ENCODE data around the gene MYCBPAP. TPM values are rescaled to one million over a fixed set of nuclear protein-coding genes. Genes with fewer than 3 reads are reported as not detected.

Gene MYCBPAP
- polyA plus RNA-seq, 3 donors, result not detected

- Mint-ChIP-seq H3K9me3 (no peaks in the 10 kb centered on the region), H3K36me3 (peaks cover 0 to 6% of the 10 kb centered on the region in 2 donors), H3K4me1 (peaks cover 36% of the 10 kb centered on the region), H3K27ac (peak overlapping the region in 1 of 7 donors; percentile 26), H3K4me3 (peak overlapping the region; percentile 27 to 68), H3K27me3 (ENCODE audit: low read depth in 3 of 3) (peaks cover 11 to 21% (median 16%) of the 10 kb centered on the region in 3 donors)
- intact Hi-C loops (cut with micrococcal nuclease), result loop anchor here (5.0 to 10.0 kb wide), 5 partner anchors 61 to 299 kb away; partner anchors contain the start of gene ANKRD40 (in 2 of the 2)
- H3K9me3 ChIP-seq (replicated peaks in 1 of 2; ENCODE audit: control insufficient read depth in 1 of 2, insufficient read depth in 1 of 2, low read length in 2 of 2), result no peaks in the 10 kb centered on the region
- no peaks in the 10 kb centered on the region for H3K79me2 ChIP-seq (ENCODE audit: insufficient read depth, low read length)
- H2AFZ ChIP-seq (ENCODE audit: insufficient read depth, low read depth, low read length, poor library complexity, severe bottlenecking), result no peak overlapping the region
- DNase-seq, result no peak
- 40% methylated on average over 8 of the region's 8 CpGs for WGBS (ENCODE audit: insufficient coverage)
- TF ChIP-seq CTCF (IDR thresholded peaks at IDR 0.05), result no peak
- H4K20me1 ChIP-seq (ENCODE audit: insufficient read depth, low read length), result no peaks in the 10 kb centered on the region
- H3K36me3 ChIP-seq (replicated peaks in 1 of 2; ENCODE audit: control insufficient read depth in 1 of 2, insufficient read depth in 2 of 2, low read length in 2 of 2), result peaks cover 0 to 1% of the 10 kb centered on the region in 2 donors
- no peak overlapping the region for H3K4me3 ChIP-seq (replicated peaks in 1 of 3; ENCODE audit: low read depth in 2 of 3, low read length in 3 of 3)
- H3K4me2 ChIP-seq (replicated peaks; ENCODE audit: extremely low read depth, low read length, poor library complexity, severe bottlenecking), result no peak overlapping the region
- no peaks in the 10 kb centered on the region for H3K27me3 ChIP-seq (ENCODE audit: control insufficient read depth in 2 of 2, insufficient read depth in 2 of 2, low read length in 2 of 2)
- H3K27ac ChIP-seq (ENCODE audit: low read depth in 1 of 2, low read length in 2 of 2), result no peak overlapping the region
- H3K4me1 ChIP-seq (ENCODE audit: control insufficient read depth in 1 of 2, insufficient read depth in 2 of 2, low read length in 2 of 2), result peaks cover 28 to 40% of the 10 kb centered on the region in 2 donors
- H3K9ac ChIP-seq (ENCODE audit: insufficient read depth, low read length, poor library complexity, severe bottlenecking), result no peak overlapping the region
Measured at GRCh38 chr17:50545311-50545710, 37.1 kb downstream of the MYCBPAP start.

- Histone ChIP-seq H4K20me1 (ENCODE audit: insufficient read depth, low read length) (no peaks in the 10 kb centered on the region), H3K9ac (ENCODE audit: insufficient read depth, low read length, poor library complexity, severe bottlenecking) (peak overlapping the region; percentile 80), H3K9me3 (replicated peaks in 1 of 2; ENCODE audit: control insufficient read depth in 1 of 2, insufficient read depth in 1 of 2, low read length in 2 of 2) (no peaks in the 10 kb centered on the region), H3K79me2 (ENCODE audit: insufficient read depth, low read length) (no peaks in the 10 kb centered on the region), H3K4me3 (replicated peaks in 1 of 3; ENCODE audit: low read depth in 2 of 3, low read length in 3 of 3) (peak overlapping the region in 1 of 3 experiments; percentile 81), H3K36me3 (replicated peaks in 1 of 2; ENCODE audit: control insufficient read depth in 1 of 2, insufficient read depth in 2 of 2, low read length in 2 of 2) (peaks cover 0 to 8% of the 10 kb centered on the region in 2 donors), H3K27me3 (ENCODE audit: control insufficient read depth in 2 of 2, insufficient read depth in 2 of 2, low read length in 2 of 2) (no peaks in the 10 kb centered on the region), H2AFZ (ENCODE audit: insufficient read depth, low read depth, low read length, poor library complexity, severe bottlenecking) (peak overlapping the region; percentile 91), H3K4me1 (ENCODE audit: control insufficient read depth in 1 of 2, insufficient read depth in 2 of 2, low read length in 2 of 2) (peaks cover 23 to 33% of the 10 kb centered on the region in 2 donors), H3K4me2 (replicated peaks; ENCODE audit: extremely low read depth, low read length, poor library complexity, severe bottlenecking) (peak overlapping the region; percentile 82), H3K27ac (ENCODE audit: low read depth in 1 of 2, low read length in 2 of 2) (no peak overlapping the region)
- H3K27ac Mint-ChIP-seq, result peak overlapping the region in 1 of 7 donors; percentile 73
- DNase-seq, result no peak
- peaks cover 0 to 7% of the 10 kb centered on the region in 2 donors for H3K36me3 Mint-ChIP-seq
- peaks cover 10 to 15% (median 14%) of the 10 kb centered on the region in 3 donors for H3K27me3 Mint-ChIP-seq (ENCODE audit: low read depth in 3 of 3)
- H3K9me3 Mint-ChIP-seq, result no peaks in the 10 kb centered on the region
- no peak for TF ChIP-seq CTCF (IDR thresholded peaks at IDR 0.05)
- H3K4me3 Mint-ChIP-seq, result peak overlapping the region; percentile 58 to 65
- peaks cover 29% of the 10 kb centered on the region for H3K4me1 Mint-ChIP-seq
- 0% methylated on average over 1 of the region's 4 CpGs for WGBS (ENCODE audit: insufficient coverage)
- intact Hi-C loops (cut with micrococcal nuclease), result loop anchor here (2.0 to 10.0 kb wide), 6 partner anchors 62 to 298 kb away; partner anchors contain the start of gene ANKRD40 (in 2 of the 2)
Measured at GRCh38 chr17:50546701-50547034, 38.4 kb downstream of the MYCBPAP start.
